ENCODE data around the gene SMCP. TPM values are rescaled to one million over a fixed set of nuclear protein-coding genes. Genes with fewer than 3 reads are reported as not detected.

The SMCP gene
- total RNA-seq, 5 donors from 2014 or later (not counting 1 experiment from before 2014, with no cell fraction given): not detected

- Histone ChIP-seq H3K4me1 (ENCODE audit: control insufficient read depth in 1 of 2, extremely low read depth in 1 of 2, insufficient read depth in 2 of 2, low read length in 2 of 2) (no peaks in the 10 kb centered on the region), H3K9me3 (no peaks in the 10 kb centered on the region), H3K4me3 (ENCODE audit: control insufficient read depth in 1 of 2, extremely low read depth in 1 of 2, low read length in 1 of 2) (no peak overlapping the region), H3K36me3 (ENCODE audit: control insufficient read depth in 2 of 2, extremely low read depth in 1 of 2, insufficient read depth in 1 of 2, low read length in 1 of 2) (no peaks in the 10 kb centered on the region), H3K27ac (ENCODE audit: low read length) (no peak overlapping the region), H3K27me3 (replicated peaks in 1 of 2; ENCODE audit: control insufficient read depth in 2 of 2, extremely low read depth in 1 of 2, insufficient read depth in 2 of 2, low read length in 1 of 2) (peaks cover 0 to 11% of the 10 kb centered on the region in 2 experiments)
- H3K4me3 Mint-ChIP-seq: no peak overlapping the region
- no peaks in the 10 kb centered on the region for H3K9me3 Mint-ChIP-seq
- DNase-seq (no peak), ATAC-seq (replicated peaks in 1 of 4) (no peak)
- no peaks in the 10 kb centered on the region for H3K36me3 Mint-ChIP-seq
- 93% methylated on average over 3 of the region's 4 CpGs for WGBS (ENCODE audit: insufficient coverage)
- POLR2A ChIA-PET: no interaction called here
- H3K4me1 Mint-ChIP-seq: no peaks in the 10 kb centered on the region
- H3K27ac Mint-ChIP-seq: no peak overlapping the region
- peaks cover 41 to 44% of the 10 kb centered on the region in 2 donors for H3K27me3 Mint-ChIP-seq
- CTCF ChIA-PET: interaction anchor here in 1 of 2 donors (0.5 kb wide), 1 partner anchor 13 kb away, joined by 4 read pairs; no protein-coding TSS in a partner anchor
These were observed 20.9 kb downstream of the SMCP start for GRCh38 chr1:152899027-152899426.

- H3K4me3 Mint-ChIP-seq: no peak overlapping the region
- no peak overlapping the region for H3K27ac Mint-ChIP-seq
- ATAC-seq (replicated peaks in 1 of 4) (no peak), DNase-seq (no peak)
- H3K4me1 Mint-ChIP-seq: no peaks in the 10 kb centered on the region
- POLR2A ChIA-PET: no interaction called here
- Histone ChIP-seq H3K4me3 (ENCODE audit: control insufficient read depth in 1 of 2, extremely low read depth in 1 of 2, low read length in 1 of 2) (no peak overlapping the region), H3K36me3 (ENCODE audit: control insufficient read depth in 2 of 2, extremely low read depth in 1 of 2, insufficient read depth in 1 of 2, low read length in 1 of 2) (no peaks in the 10 kb centered on the region), H3K9me3 (no peaks in the 10 kb centered on the region), H3K4me1 (ENCODE audit: control insufficient read depth in 1 of 2, extremely low read depth in 1 of 2, insufficient read depth in 2 of 2, low read length in 2 of 2) (no peaks in the 10 kb centered on the region), H3K27ac (ENCODE audit: low read length) (no peak overlapping the region), H3K27me3 (replicated peaks in 1 of 2; ENCODE audit: control insufficient read depth in 2 of 2, extremely low read depth in 1 of 2, insufficient read depth in 2 of 2, low read length in 1 of 2) (peaks cover 0 to 11% of the 10 kb centered on the region in 2 experiments)
- WGBS (ENCODE audit: insufficient coverage): 80% methylated on average over 1 of the region's 2 CpGs
- H3K9me3 Mint-ChIP-seq: no peaks in the 10 kb centered on the region
- peaks cover 38% of the 10 kb centered on the region in 2 donors for H3K27me3 Mint-ChIP-seq
- CTCF ChIA-PET: no interaction called here
- no peaks in the 10 kb centered on the region for H3K36me3 Mint-ChIP-seq
These were observed 21.8 kb downstream of the SMCP start for GRCh38 chr1:152899883-152900282.

GRCh38 chr1:152901631-152902030 is 23.5 kb downstream of the SMCP start:
- Mint-ChIP-seq H3K27me3 (peaks cover 37 to 40% of the 10 kb centered on the region in 2 donors), H3K4me3 (no peak overlapping the region), H3K36me3 (no peaks in the 10 kb centered on the region), H3K27ac (no peak overlapping the region), H3K4me1 (no peaks in the 10 kb centered on the region), H3K9me3 (no peaks in the 10 kb centered on the region)
- POLR2A ChIA-PET: no interaction called here
- Histone ChIP-seq H3K27me3 (replicated peaks in 1 of 2; ENCODE audit: control insufficient read depth in 2 of 2, extremely low read depth in 1 of 2, insufficient read depth in 2 of 2, low read length in 1 of 2) (peaks cover 0 to 13% of the 10 kb centered on the region in 2 experiments), H3K4me1 (ENCODE audit: control insufficient read depth in 1 of 2, extremely low read depth in 1 of 2, insufficient read depth in 2 of 2, low read length in 2 of 2) (no peaks in the 10 kb centered on the region), H3K9me3 (no peaks in the 10 kb centered on the region), H3K4me3 (ENCODE audit: control insufficient read depth in 1 of 2, extremely low read depth in 1 of 2, low read length in 1 of 2) (no peak overlapping the region), H3K36me3 (ENCODE audit: control insufficient read depth in 2 of 2, extremely low read depth in 1 of 2, insufficient read depth in 1 of 2, low read length in 1 of 2) (no peaks in the 10 kb centered on the region), H3K27ac (ENCODE audit: low read length) (no peak overlapping the region)
- ATAC-seq (replicated peaks in 1 of 4): no peak
- no peak for DNase-seq
- WGBS (ENCODE audit: insufficient coverage): 94% methylated on average over 2 of the region's 5 CpGs
- CTCF ChIA-PET: no interaction called here

DNA sequence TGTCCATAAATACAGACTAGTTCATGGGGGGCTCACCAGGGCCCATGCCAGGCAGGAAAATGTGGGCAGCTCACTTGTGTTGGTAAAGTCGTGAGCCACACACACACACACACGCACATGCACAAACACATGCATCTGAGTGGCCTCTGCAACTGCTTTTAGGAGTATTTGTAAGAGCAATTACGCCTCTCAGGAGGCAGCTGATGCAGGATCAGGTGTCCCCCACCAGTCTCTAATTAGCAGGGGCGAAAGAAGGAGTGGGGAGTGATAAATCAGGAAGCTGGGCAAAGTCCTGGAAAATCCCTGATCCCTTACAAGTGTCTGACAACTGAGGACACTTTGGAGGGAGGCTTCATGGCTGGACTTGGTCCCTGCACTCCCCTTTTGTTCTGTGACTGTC is 24.5 kb downstream of the SMCP start:
- DNase-seq (no peak), ATAC-seq (replicated peaks in 1 of 4) (no peak)
- no peaks in the 10 kb centered on the region for H3K36me3 Mint-ChIP-seq
- no peaks in the 10 kb centered on the region for H3K9me3 ChIP-seq
- CTCF ChIA-PET: no interaction called here
- H3K4me1 ChIP-seq (ENCODE audit: control insufficient read depth in 1 of 2, extremely low read depth in 1 of 2, insufficient read depth in 2 of 2, low read length in 2 of 2): no peaks in the 10 kb centered on the region
- no peak overlapping the region for H3K4me3 Mint-ChIP-seq
- H3K4me1 Mint-ChIP-seq: no peaks in the 10 kb centered on the region
- peaks cover 36 to 38% of the 10 kb centered on the region in 2 donors for H3K27me3 Mint-ChIP-seq
- no peak overlapping the region for H3K27ac Mint-ChIP-seq
- peaks cover 0 to 16% of the 10 kb centered on the region in 2 experiments for H3K27me3 ChIP-seq (replicated peaks in 1 of 2; ENCODE audit: control insufficient read depth in 2 of 2, extremely low read depth in 1 of 2, insufficient read depth in 2 of 2, low read length in 1 of 2)
- H3K4me3 ChIP-seq (ENCODE audit: control insufficient read depth in 1 of 2, extremely low read depth in 1 of 2, low read length in 1 of 2): no peak overlapping the region
- POLR2A ChIA-PET: no interaction called here
- no peaks in the 10 kb centered on the region for H3K36me3 ChIP-seq (ENCODE audit: control insufficient read depth in 2 of 2, extremely low read depth in 1 of 2, insufficient read depth in 1 of 2, low read length in 1 of 2)
- no CpG with 5 or more reads among the region's 4 CpGs for WGBS (ENCODE audit: insufficient coverage)
- no peaks in the 10 kb centered on the region for H3K9me3 Mint-ChIP-seq
- H3K27ac ChIP-seq (ENCODE audit: low read length): no peak overlapping the region

DNA sequence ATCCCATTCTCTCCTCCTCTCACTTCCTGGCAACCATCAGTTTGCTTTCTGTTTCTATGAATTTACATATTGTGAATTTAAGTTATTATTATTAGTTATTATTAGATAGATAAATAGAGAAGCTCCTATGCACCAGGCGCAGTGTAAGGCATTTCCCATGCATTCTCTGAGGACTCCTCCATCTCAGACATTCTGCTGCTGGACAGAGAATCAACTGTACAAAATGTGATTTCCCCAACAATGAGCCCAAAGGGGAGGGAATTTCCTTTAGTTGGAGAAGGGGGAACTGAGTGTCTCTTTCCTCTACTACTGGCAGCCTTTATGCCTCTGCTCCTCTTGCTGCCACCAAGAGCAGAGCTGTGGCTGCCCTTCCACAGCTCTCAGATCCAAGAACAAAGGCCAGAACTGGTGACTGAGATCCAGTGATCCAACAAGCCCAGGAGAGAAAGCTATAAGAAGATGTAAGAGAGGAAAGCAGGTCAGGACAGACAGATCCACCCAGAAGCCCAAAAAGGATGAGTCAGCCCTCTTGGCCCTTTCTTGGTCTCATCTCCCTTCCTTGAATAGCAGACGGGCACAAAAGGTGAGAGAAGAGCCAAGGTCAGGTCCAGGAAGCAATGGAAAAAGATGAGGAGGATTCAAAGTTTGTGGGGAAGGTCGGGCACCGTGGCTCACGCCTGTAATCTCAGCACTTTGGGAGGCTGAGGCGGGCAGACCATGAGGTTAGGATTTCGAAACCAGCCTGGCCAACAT is 26.7 kb downstream of the SMCP start:
- no peaks in the 10 kb centered on the region for H3K36me3 ChIP-seq (ENCODE audit: control insufficient read depth in 2 of 2, extremely low read depth in 1 of 2, insufficient read depth in 1 of 2, low read length in 1 of 2)
- no peak for ATAC-seq (replicated peaks in 1 of 4)
- H3K9me3 ChIP-seq: no peaks in the 10 kb centered on the region
- no peak for DNase-seq
- no peaks in the 10 kb centered on the region for H3K4me1 Mint-ChIP-seq
- no peak overlapping the region for H3K27ac ChIP-seq (ENCODE audit: low read length)
- H3K4me3 ChIP-seq (ENCODE audit: control insufficient read depth in 1 of 2, extremely low read depth in 1 of 2, low read length in 1 of 2): no peak overlapping the region
- peaks cover 0 to 3% (median 0%) of the 10 kb centered on the region in 3 donors for H3K9me3 Mint-ChIP-seq
- H3K27me3 Mint-ChIP-seq: peaks cover 43 to 48% of the 10 kb centered on the region in 2 donors
- CTCF ChIA-PET: no interaction called here
- no peaks in the 10 kb centered on the region for H3K36me3 Mint-ChIP-seq
- H3K4me3 Mint-ChIP-seq: no peak overlapping the region
- H3K27ac Mint-ChIP-seq: no peak overlapping the region
- H3K27me3 ChIP-seq (replicated peaks in 1 of 2; ENCODE audit: control insufficient read depth in 2 of 2, extremely low read depth in 1 of 2, insufficient read depth in 2 of 2, low read length in 1 of 2): peaks cover 0 to 27% of the 10 kb centered on the region in 2 experiments
- no peaks in the 10 kb centered on the region for H3K4me1 ChIP-seq (ENCODE audit: control insufficient read depth in 1 of 2, extremely low read depth in 1 of 2, insufficient read depth in 2 of 2, low read length in 2 of 2)
- no CpG with 5 or more reads among the region's 7 CpGs for WGBS (ENCODE audit: insufficient coverage)
- POLR2A ChIA-PET: no interaction called here

DNA sequence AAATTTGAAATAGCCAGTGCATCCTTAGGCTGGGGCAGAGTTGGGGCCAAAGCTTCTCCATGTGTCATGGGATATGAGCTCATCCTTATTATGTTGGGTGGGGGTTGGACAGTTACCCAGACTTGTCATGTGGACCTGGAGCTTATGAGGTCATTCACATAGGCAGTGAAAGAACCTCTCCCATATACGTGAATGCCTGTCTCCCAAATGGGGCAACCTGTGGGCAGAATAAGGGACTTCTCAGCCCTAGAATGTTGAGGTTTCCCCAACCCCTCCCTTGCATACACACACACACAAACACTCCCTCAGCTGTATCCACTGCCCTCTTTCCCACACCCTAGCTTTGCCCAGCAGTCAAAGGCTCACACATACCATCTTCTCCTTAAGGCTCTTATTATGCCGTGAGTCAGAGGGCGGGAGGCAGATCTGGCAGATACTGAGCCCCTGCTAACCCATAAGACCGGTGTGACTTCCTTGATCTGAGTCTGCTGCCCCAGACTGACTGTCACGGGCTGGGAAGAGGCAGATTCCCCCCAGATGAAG is 28.0 kb downstream of the SMCP start:
- WGBS (ENCODE audit: insufficient coverage): 58% methylated on average over 3 of the region's 5 CpGs

More for the DNA sequence above, 28.0 kb downstream of the SMCP start:
- no peaks in the 10 kb centered on the region for H3K4me1 Mint-ChIP-seq
- CTCF ChIA-PET: interaction anchor here in 1 of 2 donors (0.7 kb wide), 1 partner anchor 26 kb away, joined by 3 read pairs; no protein-coding TSS in a partner anchor
- H3K9me3 ChIP-seq: no peaks in the 10 kb centered on the region
- H3K4me1 ChIP-seq (ENCODE audit: control insufficient read depth in 1 of 2, extremely low read depth in 1 of 2, insufficient read depth in 2 of 2, low read length in 2 of 2): no peaks in the 10 kb centered on the region
- no peak overlapping the region for H3K4me3 ChIP-seq (ENCODE audit: control insufficient read depth in 1 of 2, extremely low read depth in 1 of 2, low read length in 1 of 2)
- no peak overlapping the region for H3K4me3 Mint-ChIP-seq
- H3K27me3 ChIP-seq (replicated peaks in 1 of 2; ENCODE audit: control insufficient read depth in 2 of 2, extremely low read depth in 1 of 2, insufficient read depth in 2 of 2, low read length in 1 of 2): peaks cover 0 to 37% of the 10 kb centered on the region in 2 experiments
- H3K36me3 ChIP-seq (ENCODE audit: control insufficient read depth in 2 of 2, extremely low read depth in 1 of 2, insufficient read depth in 1 of 2, low read length in 1 of 2): no peaks in the 10 kb centered on the region
- H3K9me3 Mint-ChIP-seq: peaks cover 0 to 6% (median 0%) of the 10 kb centered on the region in 3 donors
- H3K27ac Mint-ChIP-seq: no peak overlapping the region
- ATAC-seq (replicated peaks in 1 of 4) (no peak), DNase-seq (peak in 1 of 35 experiments; percentile 8)
- POLR2A ChIA-PET: no interaction called here
- peaks cover 37 to 40% of the 10 kb centered on the region in 2 donors for H3K27me3 Mint-ChIP-seq
- H3K36me3 Mint-ChIP-seq: no peaks in the 10 kb centered on the region
- H3K27ac ChIP-seq (ENCODE audit: low read length): no peak overlapping the region

Data from T-cell (primary cell).